Omental fat pad (tissue), 4 donors: ENCODE results near the gene CARMIL1. TPM values are rescaled to one million over a fixed set of nuclear protein-coding genes. Genes with fewer than 3 reads are reported as not detected.
A peak's percentile ranks its signal among the peaks of the same experiment; 100 is the strongest.

ENCODE experiments used
- ATAC-seq: fragments of 150-250 bp; one replicate; pipeline ENCODE4 v1.9.1; 2016; ENCODE audit warnings: mild to moderate bottlenecking, moderate library complexity; ENCODE audit not compliant: low FRiP score
- DNase-seq: peaks from one replicate; pipeline ENCODE4 v3.0.0-alpha.2; 2019; ENCODE audit warnings: low spot score
- CTCF ChIP-seq, 3 donors: fragments of 450-650 bp; IDR thresholded peaks; one replicate each; pipeline ENCODE4 v1.5.1; 2016 to 2017; ENCODE audit warnings: antibody characterized with exemption in 3 of 3, mild to moderate bottlenecking in 3 of 3, moderate library complexity in 2 of 3
- total RNA-seq, 4 donors: library from RNA; depleted of rRNA; stranded (reverse); fragments of >200 nt; gene quantifications; one replicate each; pipeline ENCODE4 v1.1.0, GENCODE V29; 2016

CARMIL1 gene
- total RNA-seq, 4 donors from 2014 or later: 24.4 to 35.3 (median 29.6) TPM

GRCh38 chr6:25280344-25281074, 1.3 kb downstream of the CARMIL1 start:
- DNase-seq (no peak), ATAC-seq (peak; percentile 2)
- TF ChIP-seq CTCF (IDR thresholded peaks at IDR 0.05): no peak

- DNase-seq: no peak
- no peak for TF ChIP-seq CTCF (IDR thresholded peaks at IDR 0.05)
- no peak for ATAC-seq
Measured at GRCh38 chr6:25286891-25287290, 7.7 kb downstream of the CARMIL1 start.

GRCh38 chr6:25287941-25288340, 8.8 kb downstream of the CARMIL1 start:
- ATAC-seq (no peak), DNase-seq (no peak)
- no peak for TF ChIP-seq CTCF (IDR thresholded peaks at IDR 0.05)

GRCh38 chr6:25288518-25288917, 9.3 kb downstream of the CARMIL1 start:
- DNase-seq (no peak), ATAC-seq (no peak)
- no peak for TF ChIP-seq CTCF (IDR thresholded peaks at IDR 0.05)

GRCh38 chr6:25290306-25291060, 11.3 kb downstream of the CARMIL1 start:
- ATAC-seq (no peak), DNase-seq (no peak)
- TF ChIP-seq CTCF (IDR thresholded peaks at IDR 0.05): no peak

- DNase-seq (no peak), ATAC-seq (no peak)
- TF ChIP-seq CTCF (IDR thresholded peaks at IDR 0.05): no peak
Measured at GRCh38 chr6:25292384-25292783, 13.2 kb downstream of the CARMIL1 start.

- no peak for TF ChIP-seq CTCF (IDR thresholded peaks at IDR 0.05)
- ATAC-seq (no peak), DNase-seq (no peak)
Measured at GRCh38 chr6:25295651-25296050, 16.5 kb downstream of the CARMIL1 start.
